ENCODE measurements around the gene TKTL1. TPM values are rescaled to one million over a fixed set of nuclear protein-coding genes. Genes with fewer than 3 reads are reported as not detected.

Gene TKTL1
- total RNA-seq, 2 donors from 2014 or later, result not detected

GRCh38 chrX:154321152-154321551 is 25.6 kb downstream of the TKTL1 start:
- H3K4me3 ChIP-seq, result no peak overlapping the region
- no peaks in the 10 kb centered on the region for H3K9me3 ChIP-seq
- no peak for TF ChIP-seq POLR2A (IDR thresholded peaks at IDR 0.05)
- TF ChIP-seq CTCF (IDR thresholded peaks at IDR 0.05), result no peak
- H3K27me3 ChIP-seq, result no peaks in the 10 kb centered on the region
- H3K4me1 ChIP-seq, result no peaks in the 10 kb centered on the region
- no peak for DNase-seq
- no peak for ATAC-seq
- intact Hi-C loops (cut with DNase I), result no loop called here
- H3K27ac ChIP-seq, result no peak overlapping the region
- H3K36me3 ChIP-seq (replicated peaks in 1 of 2; ENCODE audit: insufficient read depth in 1 of 2, low read depth in 2 of 2), result no peaks in the 10 kb centered on the region
- WGBS, 2 donors, result 43 to 73% methylated on average over 3 to 4 of the region's 7 CpGs

GRCh38 chrX:154321594-154321993 is 26.0 kb downstream of the TKTL1 start:
- no peak for ATAC-seq
- H3K4me1 ChIP-seq, result no peaks in the 10 kb centered on the region
- peak in 1 of 4 donors; percentile 22 for DNase-seq
- no peaks in the 10 kb centered on the region for H3K36me3 ChIP-seq (replicated peaks in 1 of 2; ENCODE audit: insufficient read depth in 1 of 2, low read depth in 2 of 2)
- no peaks in the 10 kb centered on the region for H3K9me3 ChIP-seq
- intact Hi-C loops (cut with DNase I), result no loop called here
- no peak overlapping the region for H3K27ac ChIP-seq
- TF ChIP-seq CTCF (IDR thresholded peaks at IDR 0.05) (peak in 1 of 7 experiments; percentile 13), POLR2A (IDR thresholded peaks at IDR 0.05) (no peak)
- no peak overlapping the region for H3K4me3 ChIP-seq
- no peaks in the 10 kb centered on the region for H3K27me3 ChIP-seq
- WGBS, 2 donors, result 47% methylated on average over 6 to 8 of the region's 10 CpGs

- intact Hi-C loops (cut with DNase I), result no loop called here
- no peak for TF ChIP-seq CTCF (IDR thresholded peaks at IDR 0.05)
- TF ChIP-seq POLR2A (IDR thresholded peaks at IDR 0.05), result no peak
- ATAC-seq, result no peak
- Histone ChIP-seq H3K36me3 (replicated peaks in 1 of 2; ENCODE audit: insufficient read depth in 1 of 2, low read depth in 2 of 2) (no peaks in the 10 kb centered on the region), H3K27ac (no peak overlapping the region), H3K27me3 (no peaks in the 10 kb centered on the region), H3K9me3 (no peaks in the 10 kb centered on the region), H3K4me1 (peaks cover 8% of the 10 kb centered on the region), H3K4me3 (no peak overlapping the region)
- no peak for DNase-seq
- WGBS, 2 donors, result 45 to 63% methylated on average over 6 to 10 of the region's 10 CpGs
Measured at GRCh38 chrX:154322890-154323289, 27.3 kb downstream of the TKTL1 start.

GRCh38 chrX:154323537-154323936 is 27.9 kb downstream of the TKTL1 start:
- WGBS, 2 donors, result 58 to 59% methylated on average over 5 to 7 of the region's 7 CpGs
- intact Hi-C loops (cut with DNase I), result no loop called here

More at GRCh38 chrX:154323537-154323936, 27.9 kb downstream of the TKTL1 start:
- DNase-seq (no peak), ATAC-seq (no peak)
- H3K4me3 ChIP-seq, result no peak overlapping the region
- H3K4me1 ChIP-seq, result peaks cover 9% of the 10 kb centered on the region
- no peaks in the 10 kb centered on the region for H3K27me3 ChIP-seq
- no peaks in the 10 kb centered on the region for H3K9me3 ChIP-seq
- TF ChIP-seq POLR2A (IDR thresholded peaks at IDR 0.05) (no peak), CTCF (IDR thresholded peaks at IDR 0.05) (no peak)
- H3K36me3 ChIP-seq (replicated peaks in 1 of 2; ENCODE audit: insufficient read depth in 1 of 2, low read depth in 2 of 2), result no peaks in the 10 kb centered on the region
- H3K27ac ChIP-seq, result no peak overlapping the region

Measured in body of pancreas (tissue), 4 donors.